Measurements from ENCODE around the gene HSF2.
A peak's percentile ranks its signal among the peaks of the same experiment; 100 is the strongest.
"Not testable (repeated sequence)": the region's sequence is repeated elsewhere in the genome, so short reads cannot be mapped to it uniquely, and the experiment has no call there.

HSF2 gene

DNA sequence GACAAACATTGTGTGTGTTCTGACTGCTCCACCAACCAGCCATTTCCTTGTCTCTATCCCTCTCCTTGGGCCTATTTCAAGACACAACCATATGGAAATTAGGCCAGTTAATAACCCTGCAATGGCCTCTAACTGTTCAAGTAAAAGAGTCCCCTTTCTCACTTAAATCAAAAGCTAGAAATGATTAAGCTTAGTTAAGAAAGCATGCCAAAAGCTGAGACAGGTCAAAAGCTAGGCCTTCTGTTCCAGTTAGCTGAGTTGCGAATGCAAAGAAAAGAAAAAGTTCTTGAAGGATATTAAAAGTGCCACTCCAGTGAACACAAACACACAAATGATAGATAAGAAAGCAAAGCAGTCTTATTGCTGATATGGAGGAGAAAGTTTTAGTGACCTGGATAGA, 49.6 kb downstream of the HSF2 start:
- no peak for DNase-seq (ENCODE audit: low read depth in 1 of 2, low spot score in 1 of 2)

GRCh38 chr6:122452509-122452908, 53.1 kb downstream of the HSF2 start:
- no peak for DNase-seq (ENCODE audit: low read depth in 1 of 2, low spot score in 1 of 2)

GRCh38 chr6:122454673-122455072, 55.2 kb downstream of the HSF2 start:
- DNase-seq (ENCODE audit: low read depth in 1 of 2, low spot score in 1 of 2) = no peak

DNA sequence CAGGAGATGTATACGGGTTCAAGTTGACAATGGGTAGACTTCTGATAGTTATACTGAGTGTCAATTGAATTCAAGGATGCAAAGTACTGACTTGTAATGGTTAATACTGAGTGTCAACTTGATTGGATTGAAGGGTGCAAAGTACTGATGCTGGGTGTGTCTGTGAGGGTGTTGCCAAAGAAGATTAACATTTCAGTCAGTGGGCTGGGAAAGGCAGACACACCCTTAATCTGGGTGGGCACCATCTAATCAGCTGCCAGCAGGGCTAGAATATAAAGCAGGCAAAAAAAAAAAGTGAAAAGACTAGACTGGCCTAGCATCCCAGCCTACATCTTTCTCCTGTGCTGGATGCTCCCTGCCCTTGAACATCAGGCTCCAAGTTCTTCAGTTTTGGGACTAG, 55.7 kb downstream of the HSF2 start:
- not testable (repeated sequence) for DNase-seq (ENCODE audit: low read depth in 1 of 2, low spot score in 1 of 2)

DNA sequence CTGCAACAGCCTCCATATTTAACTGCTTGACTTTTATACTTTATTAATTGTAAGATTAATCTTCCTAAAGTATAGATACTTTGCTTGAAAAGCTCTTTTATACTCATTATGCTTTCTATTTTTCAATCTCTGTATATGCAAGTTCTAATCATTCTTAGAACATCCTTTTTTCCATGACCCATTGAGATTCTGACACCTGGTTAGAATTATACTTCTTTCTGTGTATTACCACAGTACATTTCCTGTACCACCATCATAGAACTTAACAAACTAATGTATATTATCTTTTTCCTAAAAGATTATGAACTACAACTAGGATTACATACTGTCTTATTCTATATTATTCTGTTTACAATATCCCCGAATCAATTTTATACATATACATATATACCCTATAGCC, 58.6 kb downstream of the HSF2 start:
- DNase-seq (ENCODE audit: low read depth in 1 of 2, low spot score in 1 of 2) = no peak

DNA sequence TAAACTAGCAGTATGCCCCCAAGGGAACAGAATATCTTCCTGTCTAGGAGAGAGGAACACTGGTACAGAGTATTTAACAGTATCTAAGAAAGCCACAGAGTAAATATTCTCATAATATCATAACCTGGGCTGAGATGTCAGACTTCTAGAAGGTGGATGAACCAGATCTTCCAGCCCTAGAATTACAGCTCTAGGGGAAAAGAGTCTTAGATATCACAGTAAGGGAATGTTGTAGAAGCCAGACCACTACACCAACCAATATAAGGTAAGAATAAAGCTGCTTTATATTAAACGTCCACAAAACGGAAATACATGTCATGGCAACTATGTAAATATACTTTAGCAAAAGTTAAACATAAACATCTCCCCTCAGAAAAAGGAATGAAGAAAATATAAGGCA, 59.8 kb downstream of the HSF2 start:
- no peak for DNase-seq (ENCODE audit: low read depth in 1 of 2, low spot score in 1 of 2)

DNA sequence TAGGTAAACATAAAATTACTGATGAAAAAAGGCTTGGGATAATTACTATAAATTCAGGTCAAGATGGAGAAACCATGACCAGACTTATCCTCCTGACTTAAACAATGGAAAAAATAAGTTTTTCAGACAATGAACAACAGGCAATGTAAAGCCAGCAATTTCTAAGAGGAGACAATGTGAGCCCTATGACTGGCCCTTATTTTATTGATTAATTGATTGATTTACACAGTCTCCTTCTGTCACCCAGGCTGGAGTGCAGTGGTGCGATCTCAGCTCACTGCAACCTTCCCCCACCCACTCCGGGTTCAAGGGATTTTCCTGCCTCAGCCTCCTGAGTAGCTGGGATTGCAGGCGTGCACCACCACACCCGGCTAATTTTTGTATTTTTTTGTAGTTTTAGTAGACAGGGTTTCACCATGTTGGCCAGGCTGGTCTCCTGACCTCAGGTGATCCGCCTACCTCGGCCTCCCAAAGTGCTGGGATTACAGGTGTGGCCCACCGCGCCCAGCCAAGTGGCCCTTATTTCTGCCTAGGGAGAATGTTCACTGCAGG, 60.5 kb downstream of the HSF2 start:
- not testable (repeated sequence) for DNase-seq (ENCODE audit: low read depth in 1 of 2, low spot score in 1 of 2)

GRCh38 chr6:122461885-122462284, 62.4 kb downstream of the HSF2 start:
- no peak for DNase-seq (ENCODE audit: low read depth in 1 of 2, low spot score in 1 of 2)

DNA sequence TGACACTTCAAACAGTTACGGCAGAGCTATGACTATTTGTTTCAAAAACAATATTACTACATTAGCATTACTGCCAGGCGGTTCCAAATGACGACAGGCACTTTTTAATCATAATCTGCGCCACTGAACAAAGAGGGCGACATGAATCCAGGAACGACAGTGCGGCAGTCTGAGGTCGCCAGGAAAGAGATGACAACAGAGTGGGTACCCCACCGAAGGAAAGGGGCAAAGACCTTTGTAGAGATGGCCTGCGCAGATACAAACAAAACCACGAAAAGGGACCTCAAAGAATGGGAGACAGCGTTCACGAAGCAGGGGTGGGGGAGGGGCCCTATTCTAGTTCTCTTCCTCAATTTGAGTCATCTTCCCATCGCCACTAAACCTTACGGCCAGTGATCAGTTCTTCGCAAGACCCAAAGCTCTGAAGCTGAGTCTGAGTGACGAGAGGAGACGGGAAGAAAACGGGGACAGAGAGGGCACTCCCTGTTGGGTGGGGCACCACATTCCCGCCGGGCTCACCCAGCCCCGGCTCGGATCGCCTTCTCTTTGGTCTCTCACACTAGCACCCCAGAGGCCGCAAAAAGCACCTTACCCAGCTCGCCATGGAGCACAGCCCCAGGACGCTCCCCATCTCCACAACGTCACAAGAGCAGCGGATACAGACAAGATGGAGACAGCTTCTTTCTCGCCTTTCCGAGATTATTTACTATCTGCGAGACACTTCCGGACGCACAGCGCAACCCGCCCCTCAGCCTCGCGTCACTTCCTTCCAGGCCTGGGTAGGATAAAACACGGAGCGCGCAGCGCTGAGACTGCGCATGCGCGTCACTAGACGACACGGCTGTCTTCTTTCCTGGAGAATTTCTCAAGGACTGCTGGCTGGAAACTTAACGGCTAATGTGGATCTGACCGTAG, 71.9 kb downstream of the HSF2 start, which contains the start of gene SERINC1:
Gene SERINC1 (minus strand): TSS at position 701 of the 915 bp plus-strand sequence. CDS start 70 bp downstream, at position 631.
- peak; percentile 80 for DNase-seq (ENCODE audit: low read depth in 1 of 2, low spot score in 1 of 2)

GRCh38 chr6:122472022-122472340, 72.5 kb downstream of the HSF2 start:
- DNase-seq (ENCODE audit: low read depth in 1 of 2, low spot score in 1 of 2) = no peak

DNA sequence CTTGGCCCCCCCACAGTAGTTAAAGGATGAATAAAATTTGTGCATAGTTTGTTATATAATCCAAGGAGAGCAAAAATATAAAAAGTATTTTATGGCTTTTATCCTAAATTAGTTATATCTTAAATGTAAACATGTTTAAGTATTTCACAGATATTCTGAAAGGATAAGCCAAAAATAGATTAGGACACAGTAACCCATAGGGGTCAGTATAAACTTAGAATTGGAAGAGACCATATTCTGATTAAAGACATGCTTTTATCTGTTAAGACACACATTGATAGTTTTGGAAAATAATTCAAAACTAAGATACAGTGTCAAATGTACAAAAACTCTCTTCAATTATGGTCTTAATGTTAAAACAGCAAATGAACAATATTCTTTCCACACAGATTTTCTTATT, 76.7 kb downstream of the HSF2 start:
- no peak for DNase-seq (ENCODE audit: low read depth in 1 of 2, low spot score in 1 of 2)

- DNase-seq (ENCODE audit: low read depth in 1 of 2, low spot score in 1 of 2) = no peak
These were observed 83.3 kb downstream of the HSF2 start for GRCh38 chr6:122482750-122483080.

All from stimulated activated CD4-positive, alpha-beta T cell treated with anti-CD3 and anti-CD28 coated beads, Interleukin-15, amount 100 ng/mL, for 1 hour (primary cell).